GM21737 (cell line): ENCODE measurements around the gene NKAIN4.

Source experiments
- ATAC-seq: cut with Tn5 transposase; IDR thresholded peaks from one replicate; pipeline ENCODE4 v1.9.1; 2021; ENCODE audit warnings: mild to moderate bottlenecking, moderate library complexity; ENCODE audit not compliant: unreplicated experiment

Gene NKAIN4

GRCh38 chr20:63288581-63289251 is 34.5 kb upstream of the NKAIN4 start:
- ATAC-seq = no peak

DNA sequence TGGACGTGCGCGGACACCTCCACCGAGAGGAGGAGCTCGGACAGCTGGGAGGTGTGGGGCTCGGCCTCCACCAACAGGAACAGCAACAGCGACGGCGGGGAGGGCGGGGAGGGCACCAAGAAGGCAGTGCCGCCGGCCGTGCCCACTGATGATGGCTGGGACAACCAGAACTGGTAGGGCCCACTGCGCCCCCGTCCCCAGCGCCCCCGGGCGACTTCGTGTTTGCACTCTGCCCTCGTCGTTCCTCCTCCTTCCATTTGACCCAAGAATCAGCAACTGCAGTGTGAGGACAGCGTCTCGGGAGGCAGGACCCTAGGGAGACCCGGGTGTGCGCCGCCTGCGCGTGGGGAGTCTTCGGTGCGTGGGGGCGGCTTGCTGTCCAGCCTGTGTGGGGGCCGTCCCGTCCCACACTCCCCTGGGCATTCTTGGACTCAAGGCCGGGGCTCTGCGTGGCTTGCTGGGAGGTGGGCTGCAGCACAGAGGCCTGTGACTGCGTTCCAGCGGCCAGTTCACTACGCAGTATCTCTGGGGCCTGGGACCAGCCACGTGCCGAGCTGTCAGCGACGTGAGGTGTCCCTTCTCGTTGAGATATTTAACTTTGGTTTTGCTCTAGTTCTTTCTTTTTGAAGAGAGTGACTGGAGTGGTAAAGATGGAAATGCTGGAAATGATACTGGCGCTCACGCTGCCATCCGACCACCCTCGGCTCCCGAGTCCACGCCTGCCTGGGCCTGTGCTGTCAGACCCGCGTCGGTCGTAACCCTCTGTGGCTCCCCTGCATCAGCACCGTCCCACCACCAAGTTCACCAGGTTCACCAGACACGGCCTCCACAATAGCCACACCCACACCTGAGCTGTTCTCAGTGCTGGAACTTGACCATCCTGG is 33.7 kb upstream of the NKAIN4 start:
- ATAC-seq = no peak

- ATAC-seq = no peak
Measured at GRCh38 chr20:63286781-63287696, 32.8 kb upstream of the NKAIN4 start.

GRCh38 chr20:63285636-63286615 is 31.7 kb upstream of the NKAIN4 start:
- ATAC-seq = no peak

- no peak for ATAC-seq
Measured at GRCh38 chr20:63284981-63285524, 30.8 kb upstream of the NKAIN4 start.

- ATAC-seq = no peak
Measured at GRCh38 chr20:63284544-63284949, 30.3 kb upstream of the NKAIN4 start.

- no peak for ATAC-seq
Measured at GRCh38 chr20:63284083-63284440, 29.8 kb upstream of the NKAIN4 start.

DNA sequence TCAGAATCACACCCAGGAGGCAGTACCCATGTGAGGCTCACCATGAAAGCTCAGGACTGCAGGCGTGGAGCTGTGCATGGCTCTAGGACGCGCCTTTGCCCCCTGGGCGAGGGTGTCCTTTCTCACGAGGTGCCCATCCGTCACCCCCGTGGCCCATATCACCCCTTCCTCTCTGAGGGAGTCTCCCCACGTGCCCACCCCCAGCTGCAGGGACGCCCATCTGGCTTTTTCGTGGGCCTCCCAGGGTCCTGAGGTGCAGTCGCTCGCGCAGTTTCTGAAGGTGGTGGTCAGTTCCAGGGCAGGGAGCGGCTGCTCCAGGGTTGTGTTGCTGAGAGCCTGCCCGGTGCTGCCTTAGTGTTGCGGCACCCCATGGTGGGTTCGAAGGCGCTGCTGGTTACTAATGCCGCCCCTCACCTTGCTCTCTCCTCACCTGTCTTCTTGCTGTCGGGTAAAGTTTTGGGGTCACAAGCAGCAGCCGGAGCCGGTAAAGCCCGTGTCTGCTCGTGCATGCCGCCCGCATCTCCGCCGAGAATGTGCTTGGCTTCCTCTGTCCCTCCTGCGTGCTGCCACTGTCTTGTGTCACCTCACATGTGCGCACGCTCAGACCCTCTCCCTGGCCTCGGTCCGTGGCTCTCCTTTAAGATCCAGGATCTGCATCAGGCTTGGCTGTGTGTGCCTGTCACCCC is 29.3 kb upstream of the NKAIN4 start:
- no peak for ATAC-seq

DNA sequence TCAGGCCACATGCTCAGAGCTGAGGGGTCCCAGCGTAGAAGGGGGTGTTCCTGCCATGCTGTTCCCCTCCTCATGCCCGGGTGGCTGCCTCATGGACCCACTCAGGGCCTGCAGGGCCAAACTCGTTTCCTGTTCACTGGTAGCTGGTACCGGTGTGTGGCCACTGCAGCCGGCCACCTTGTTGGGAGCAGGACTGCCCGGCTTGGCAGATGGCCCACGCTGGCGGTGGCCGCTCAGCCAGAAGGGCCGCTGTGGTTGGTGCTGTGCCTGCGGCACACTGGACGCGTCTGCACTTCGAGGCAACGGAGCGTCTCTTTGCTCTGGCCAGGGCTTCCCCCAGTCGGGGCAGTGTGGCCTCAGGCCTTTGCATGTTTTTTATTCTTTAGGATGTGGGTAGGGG is 28.7 kb upstream of the NKAIN4 start:
- ATAC-seq = no peak

- ATAC-seq = no peak
Measured at GRCh38 chr20:63281742-63282665, 27.7 kb upstream of the NKAIN4 start.

GRCh38 chr20:63280929-63281545 is 26.8 kb upstream of the NKAIN4 start:
- no peak for ATAC-seq

DNA sequence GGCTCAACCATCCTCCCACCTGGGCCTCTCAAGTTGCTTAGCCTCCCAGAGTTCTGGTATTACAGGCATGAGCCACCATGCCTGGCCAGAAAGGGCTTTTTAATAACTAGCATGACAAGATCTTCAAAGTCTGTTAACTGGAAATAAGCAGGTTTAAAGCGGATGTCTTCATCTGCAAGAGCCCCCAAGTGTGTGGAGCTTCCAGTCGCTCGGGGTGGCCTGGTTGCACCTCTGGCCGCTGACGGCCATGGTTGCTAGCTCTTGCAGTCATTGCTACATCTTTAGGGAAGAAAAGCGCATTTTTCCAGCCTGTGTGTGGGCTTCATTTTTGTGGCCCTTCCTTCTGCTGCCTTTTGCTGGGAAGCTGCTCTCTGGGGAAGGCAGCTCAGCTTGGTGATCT is 26.1 kb upstream of the NKAIN4 start:
- ATAC-seq = no peak

DNA sequence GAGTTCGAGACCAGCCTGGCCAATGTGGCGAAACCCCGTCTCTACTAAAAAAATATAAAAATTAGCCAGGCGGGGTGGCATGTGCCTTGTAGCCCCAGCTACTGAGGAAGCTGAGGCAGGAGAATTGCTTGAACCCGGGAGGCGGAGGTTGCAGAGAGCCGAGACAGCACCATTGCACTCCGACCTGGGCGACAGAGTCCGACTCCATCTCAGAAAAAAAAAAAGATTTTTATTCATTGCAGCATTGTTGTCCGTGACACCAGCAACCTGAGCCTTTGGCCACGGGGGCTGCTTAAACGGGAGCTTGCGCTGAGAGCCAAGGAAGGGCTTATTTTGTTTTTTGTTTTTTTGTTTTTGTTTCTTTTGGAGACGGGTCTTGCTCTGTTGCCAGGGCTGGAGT is 25.7 kb upstream of the NKAIN4 start:
- no peak for ATAC-seq

GRCh38 chr20:63278661-63279060 is 24.4 kb upstream of the NKAIN4 start:
- ATAC-seq = no peak

GRCh38 chr20:63277466-63278272 is 23.4 kb upstream of the NKAIN4 start:
- no peak for ATAC-seq

GRCh38 chr20:63276956-63277355 is 22.7 kb upstream of the NKAIN4 start:
- ATAC-seq = no peak

- no peak for ATAC-seq
Measured at GRCh38 chr20:63275825-63276224, 21.6 kb upstream of the NKAIN4 start.
